HG03354 (cell line): Measurements from ENCODE around the gene ADAMTSL3.
"Not testable (repeated sequence)": the region's sequence is repeated elsewhere in the genome, so short reads cannot be mapped to it uniquely, and the experiment has no call there.

ENCODE experiments used
- ATAC-seq: cut with Tn5 transposase; IDR thresholded peaks from one replicate; pipeline ENCODE4 v1.9.1; 2021; ENCODE audit warnings: mild to moderate bottlenecking; ENCODE audit not compliant: unreplicated experiment, poor library complexity, severe bottlenecking

ADAMTSL3 gene

DNA sequence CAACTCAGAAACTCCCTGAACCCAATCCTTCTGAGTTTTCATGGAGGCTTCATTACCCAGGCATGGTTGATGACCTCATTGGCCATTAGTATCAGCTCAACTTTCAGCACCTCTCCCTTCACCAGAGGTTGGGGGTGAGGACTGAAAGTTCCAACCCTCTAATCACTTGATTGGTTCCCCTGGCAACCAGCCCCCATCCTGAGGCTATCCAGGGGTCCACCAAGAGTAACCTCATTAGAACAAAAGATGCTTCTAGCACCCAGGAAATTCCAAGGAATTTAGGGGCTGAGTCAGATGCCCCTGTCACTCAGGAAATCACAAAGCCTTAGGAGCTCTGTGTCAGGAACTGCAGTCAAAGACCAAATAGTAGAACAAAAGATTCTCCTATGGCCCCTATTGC is 43.8 kb downstream of the ADAMTSL3 start:
- no peak for ATAC-seq

DNA sequence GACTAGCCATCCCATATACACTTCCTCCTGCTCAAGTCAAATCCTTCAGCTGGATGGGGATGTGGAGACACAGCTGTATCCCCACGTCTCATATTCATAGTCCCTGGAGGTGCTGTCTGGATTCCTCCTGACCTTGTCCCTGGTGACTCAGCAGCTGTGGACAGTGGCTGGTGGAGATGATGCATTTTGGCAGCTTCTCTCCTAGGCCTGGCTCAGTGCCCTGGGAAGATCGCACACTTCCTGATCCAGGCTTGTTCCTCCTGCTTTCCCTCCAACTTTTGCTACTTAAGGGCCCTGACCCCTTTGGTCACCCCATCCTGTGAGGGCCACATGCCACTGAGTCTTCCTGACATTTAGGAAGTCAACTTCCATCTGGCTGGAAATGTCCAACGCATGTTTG is 44.4 kb downstream of the ADAMTSL3 start:
- ATAC-seq = no peak

DNA sequence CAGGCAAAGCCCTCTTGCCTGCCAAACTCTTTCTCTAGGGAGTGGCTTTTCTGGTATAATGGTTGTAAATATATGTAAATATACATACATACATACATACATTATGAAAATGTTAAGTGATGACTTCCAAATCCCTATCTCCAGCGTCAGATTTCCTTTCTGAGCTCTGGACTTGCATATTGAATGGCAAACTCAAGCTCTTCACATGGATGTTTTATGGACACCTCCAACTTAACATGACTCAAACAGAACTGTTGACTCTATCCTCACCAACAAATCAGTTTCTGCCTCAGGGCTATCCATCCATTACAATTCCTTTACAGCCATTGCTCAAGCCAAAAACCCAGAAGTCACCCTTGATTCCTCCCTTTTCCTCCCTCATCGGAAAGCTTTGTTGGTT is 45.1 kb downstream of the ADAMTSL3 start:
- no peak for ATAC-seq

DNA sequence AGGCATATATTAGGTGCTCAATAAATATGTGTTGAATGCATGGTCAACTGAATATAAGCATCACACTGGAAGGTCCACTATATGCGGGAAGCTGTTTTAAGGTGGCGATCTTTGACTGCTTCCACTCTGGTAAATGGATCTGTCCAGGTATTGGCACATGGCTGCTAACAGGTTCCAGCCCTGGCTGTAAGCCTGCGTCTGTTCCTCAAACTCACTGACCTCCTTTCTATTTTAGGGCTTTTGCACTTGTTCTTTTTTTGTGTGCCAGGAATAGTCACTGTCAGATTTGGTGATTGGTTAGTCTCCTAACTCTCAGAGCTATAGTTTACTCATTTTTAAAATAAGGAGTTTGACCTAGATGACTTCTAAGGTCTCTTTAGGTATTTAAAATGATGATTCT is 46.2 kb downstream of the ADAMTSL3 start:
- ATAC-seq = no peak

DNA sequence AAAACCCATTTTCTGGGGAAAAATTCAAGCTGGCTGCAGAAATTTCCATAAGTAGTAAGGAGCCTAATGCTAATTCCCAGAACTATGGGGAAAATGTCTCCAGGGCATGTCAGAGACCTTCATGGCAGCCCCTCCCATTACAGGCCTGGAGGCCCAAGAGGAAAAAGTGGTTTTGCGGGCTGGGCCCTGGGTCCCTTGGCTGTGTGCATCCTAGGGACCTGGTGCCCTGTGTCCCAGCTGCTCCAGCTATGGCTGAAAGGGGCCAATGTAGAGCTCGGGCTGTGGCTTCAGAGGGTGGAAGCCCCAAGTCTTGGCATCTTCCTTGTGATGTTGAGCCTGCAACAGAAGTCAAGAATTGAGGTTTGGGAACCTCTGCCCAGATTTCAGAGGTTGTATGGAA is 48.4 kb downstream of the ADAMTSL3 start:
- not testable (repeated sequence) for ATAC-seq

DNA sequence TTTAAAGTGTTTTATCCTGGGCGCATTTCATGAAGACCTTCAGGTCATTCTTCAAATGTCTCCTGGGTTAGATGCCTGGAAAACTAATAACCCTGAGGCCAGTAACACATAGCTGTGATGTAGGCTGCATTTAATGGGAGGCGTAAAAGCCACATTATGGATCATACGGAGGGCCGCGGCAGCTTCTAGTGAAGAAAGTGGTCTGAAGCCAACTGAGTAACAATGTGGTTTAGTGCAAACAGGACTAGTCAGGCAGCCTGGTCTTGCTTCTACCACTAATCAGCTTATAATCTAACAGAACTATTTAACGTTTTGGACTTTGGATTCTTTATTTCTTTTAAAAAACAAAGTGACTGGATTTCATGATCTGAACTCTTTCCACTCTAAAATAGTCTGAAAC is 54.4 kb downstream of the ADAMTSL3 start:
- no peak for ATAC-seq

DNA sequence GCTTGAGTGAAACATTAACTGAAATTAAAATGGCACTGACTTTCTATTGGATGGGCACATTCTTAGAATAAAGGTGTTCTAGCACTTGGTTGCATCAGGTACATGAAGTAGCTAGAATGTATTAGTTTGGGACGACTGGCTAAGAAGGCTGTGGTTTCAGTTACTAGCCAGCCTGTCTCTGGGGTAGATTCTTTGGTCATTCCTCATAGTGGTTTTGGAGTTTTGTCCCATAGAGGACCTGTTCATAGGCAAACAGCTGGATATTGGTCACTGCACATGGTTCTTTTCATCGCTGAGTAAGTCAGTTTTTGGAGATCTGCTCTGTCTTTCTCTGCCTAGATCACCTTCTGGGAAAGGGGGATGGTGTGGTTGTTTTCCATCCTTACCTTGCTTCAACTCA is 55.3 kb downstream of the ADAMTSL3 start:
- no peak for ATAC-seq

DNA sequence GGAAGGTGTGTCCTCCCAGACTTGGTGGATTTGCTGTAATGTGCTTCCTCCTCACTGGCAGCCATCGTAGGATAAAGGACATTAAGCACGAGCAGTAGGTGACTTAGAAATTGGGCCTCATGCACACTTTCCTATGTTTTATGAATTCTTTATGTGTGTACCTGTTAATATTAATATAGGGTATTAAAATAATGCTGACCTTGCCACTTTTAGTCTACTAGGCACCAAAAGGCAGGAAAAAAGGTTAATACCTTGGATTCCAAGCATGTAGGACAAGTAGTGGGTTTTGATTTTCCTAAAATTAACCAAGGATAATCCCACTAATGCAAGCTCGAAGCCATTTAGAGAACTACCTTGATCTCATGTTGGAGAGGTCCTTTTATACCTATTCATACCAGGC is 55.9 kb downstream of the ADAMTSL3 start:
- no peak for ATAC-seq

DNA sequence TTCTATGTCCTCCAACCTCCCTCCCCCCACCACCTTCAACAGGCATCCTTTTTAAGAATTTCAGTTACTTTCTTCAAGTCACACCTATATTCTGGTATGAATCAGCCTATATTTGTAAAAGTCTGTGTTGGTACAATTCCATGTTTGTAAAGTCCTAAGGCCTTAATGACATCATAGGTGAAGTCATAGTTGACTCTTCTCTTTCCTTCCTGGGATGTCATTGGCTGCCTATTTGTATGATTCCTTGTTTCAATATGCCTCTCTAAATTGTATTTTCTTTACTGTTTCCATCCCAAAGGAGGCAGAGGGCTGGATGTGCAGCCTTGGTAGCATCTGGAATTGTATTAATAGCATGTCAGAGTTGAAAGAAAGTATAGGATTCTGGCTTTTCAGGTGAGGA is 56.5 kb downstream of the ADAMTSL3 start:
- no peak for ATAC-seq

DNA sequence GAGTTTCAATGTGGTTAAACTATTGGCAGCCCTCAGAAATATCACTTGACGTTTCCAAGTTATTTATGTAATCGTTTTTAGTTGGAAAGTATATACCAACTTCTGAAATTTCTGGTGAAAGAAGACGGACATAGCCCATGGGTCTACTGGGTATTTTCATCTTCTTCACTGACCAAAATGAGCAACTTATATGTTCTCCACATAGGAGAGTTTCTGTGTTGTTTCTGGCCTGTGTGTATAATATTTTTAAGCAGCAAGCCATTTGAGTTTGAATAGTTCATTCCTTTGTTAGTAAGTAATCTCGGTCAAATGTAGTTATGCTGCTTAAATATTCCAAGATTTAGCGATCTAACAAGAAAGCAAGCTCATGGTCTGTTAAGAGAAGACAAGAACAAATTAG is 57.3 kb downstream of the ADAMTSL3 start:
- no peak for ATAC-seq

DNA sequence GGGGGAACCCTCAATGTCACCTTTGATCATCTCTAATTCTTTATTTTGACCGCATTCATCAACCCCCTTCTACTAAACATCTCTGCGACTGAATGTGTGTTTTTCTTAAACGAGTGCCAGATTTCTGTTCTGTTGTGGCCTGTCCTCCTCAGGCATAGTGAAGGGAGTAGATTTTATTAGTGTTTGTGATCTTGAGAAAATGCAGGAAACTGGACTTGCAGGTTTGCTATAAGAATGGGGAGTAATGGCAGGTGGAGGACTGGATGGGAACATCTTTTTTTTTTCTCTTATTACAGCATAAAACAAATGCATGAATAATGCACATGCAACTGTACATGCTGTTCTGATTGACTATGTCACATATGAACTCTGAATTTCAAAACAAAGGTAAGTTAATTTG is 59.3 kb downstream of the ADAMTSL3 start:
- no peak for ATAC-seq

DNA sequence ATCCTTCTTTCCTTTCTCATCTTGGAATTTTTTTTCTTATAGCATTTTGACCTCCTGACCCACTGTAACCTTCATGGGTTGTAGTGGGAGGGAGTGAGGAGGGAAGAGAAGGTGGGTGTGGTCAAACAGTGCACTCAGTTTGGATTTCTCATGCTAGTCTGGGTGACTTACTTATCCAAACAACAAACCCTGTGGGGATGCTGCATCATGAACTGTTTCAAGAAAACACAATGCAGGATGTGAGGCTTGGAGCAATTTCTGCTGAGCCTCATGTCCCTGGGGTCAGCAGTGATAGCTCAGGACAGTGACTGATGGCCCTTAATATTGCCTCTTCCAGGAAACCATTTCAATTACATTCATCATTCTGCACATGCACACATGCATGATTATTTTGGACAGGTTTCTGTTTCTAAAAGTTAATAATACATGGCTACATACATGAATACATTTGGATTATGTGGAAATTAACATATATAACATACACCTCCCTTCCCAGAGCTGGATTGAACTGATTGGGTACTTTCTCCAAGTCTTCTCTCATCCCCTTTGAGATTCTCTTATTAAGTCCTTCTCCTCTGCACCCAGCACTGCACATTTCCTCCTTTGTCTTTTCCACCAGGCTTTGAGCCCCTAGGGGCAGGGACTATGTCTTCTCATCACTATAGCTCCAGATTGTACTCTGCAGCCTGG is 61.2 kb downstream of the ADAMTSL3 start:
- ATAC-seq = no peak

DNA sequence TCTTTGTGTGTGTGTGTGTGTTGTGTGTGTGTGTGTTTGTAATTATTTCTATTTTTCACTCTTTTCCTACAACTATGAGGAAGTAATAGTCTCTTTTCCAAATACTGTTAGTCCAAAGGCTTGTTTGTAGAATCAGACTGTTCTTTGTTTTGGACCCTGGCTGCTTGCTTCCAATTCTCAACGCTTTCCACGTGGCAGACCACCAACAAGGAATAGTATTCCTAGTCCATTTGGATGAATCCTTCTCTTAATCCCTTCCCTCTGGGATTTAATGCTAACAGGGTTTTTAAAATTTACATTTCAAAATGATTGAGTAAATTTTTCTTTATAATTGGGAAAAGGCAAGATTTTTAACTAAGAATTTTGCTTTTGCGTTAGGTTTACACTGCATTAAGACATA is 62.7 kb downstream of the ADAMTSL3 start:
- ATAC-seq = no peak

DNA sequence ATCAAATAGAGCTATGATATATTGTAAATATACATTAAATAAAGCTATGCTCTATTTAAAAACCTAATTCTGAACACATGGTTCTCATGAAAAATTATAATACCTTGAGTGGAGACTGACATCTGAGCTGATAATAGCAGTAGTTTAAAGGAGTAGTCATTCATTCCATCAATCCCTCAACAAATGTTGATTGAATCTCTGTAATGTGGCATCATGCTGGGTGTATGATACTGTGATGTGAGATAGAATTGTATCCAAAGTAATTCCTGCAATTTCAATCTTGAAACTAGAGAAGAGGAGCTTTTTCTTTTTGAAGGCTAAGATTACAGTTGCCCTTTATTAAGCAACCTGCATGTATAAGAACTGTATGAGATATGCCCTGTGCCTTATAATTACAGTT is 63.1 kb downstream of the ADAMTSL3 start:
- ATAC-seq = no peak

DNA sequence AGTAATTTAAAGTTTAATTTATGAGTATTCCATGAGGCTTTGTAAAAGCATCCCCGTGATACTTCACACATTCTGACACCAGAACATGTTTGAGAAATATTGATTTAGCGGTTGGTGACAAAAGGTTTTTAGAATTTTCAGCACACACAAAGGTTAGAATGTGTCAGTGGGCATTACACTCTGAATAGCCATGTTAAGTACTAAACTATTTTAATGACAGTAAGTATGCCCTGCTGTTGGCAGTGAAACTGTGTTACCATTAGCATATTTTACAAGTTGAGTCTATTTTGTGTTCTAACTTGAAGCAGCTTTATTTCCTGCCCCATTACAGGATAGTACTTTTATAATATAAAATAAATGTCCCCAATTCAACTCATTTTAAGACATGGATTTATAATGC is 66.5 kb downstream of the ADAMTSL3 start:
- ATAC-seq = no peak

DNA sequence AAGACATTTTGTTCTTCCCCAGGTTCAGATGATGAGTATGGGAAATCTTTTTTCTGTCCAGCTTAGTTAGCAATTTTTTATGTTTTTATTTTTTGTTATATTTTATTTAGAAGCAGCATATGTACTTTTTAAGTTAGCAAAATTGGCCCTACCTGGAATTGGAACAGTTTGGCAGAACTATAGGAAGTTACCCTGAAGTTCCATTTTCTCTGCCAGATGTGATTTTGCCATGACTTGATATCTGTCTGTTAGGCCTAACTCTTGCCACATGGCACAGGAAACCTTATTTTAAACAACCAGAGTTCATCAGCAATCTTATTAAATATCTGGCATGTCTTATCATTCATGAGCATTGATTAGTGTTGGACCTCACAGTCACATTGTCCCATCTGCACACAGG is 67.1 kb downstream of the ADAMTSL3 start:
- no peak for ATAC-seq

DNA sequence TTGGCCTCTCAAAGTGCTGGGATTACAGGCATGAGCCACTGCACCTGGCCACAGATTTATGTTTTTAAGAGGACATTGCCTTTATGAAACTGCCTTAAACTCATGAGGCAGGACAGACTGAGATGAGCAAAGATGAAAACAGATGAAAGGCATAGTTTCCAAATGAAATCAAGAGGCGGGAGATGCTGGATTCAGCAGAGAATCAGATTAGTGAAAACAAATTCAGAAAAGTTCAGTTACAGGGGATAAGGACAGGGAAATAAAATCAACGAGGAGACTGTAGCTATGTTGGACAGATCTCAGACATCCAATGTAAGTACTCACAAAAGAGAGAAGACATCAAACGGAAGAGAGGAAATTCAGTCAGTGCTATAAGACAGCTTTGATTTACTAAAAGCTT is 68.1 kb downstream of the ADAMTSL3 start:
- ATAC-seq = no peak

DNA sequence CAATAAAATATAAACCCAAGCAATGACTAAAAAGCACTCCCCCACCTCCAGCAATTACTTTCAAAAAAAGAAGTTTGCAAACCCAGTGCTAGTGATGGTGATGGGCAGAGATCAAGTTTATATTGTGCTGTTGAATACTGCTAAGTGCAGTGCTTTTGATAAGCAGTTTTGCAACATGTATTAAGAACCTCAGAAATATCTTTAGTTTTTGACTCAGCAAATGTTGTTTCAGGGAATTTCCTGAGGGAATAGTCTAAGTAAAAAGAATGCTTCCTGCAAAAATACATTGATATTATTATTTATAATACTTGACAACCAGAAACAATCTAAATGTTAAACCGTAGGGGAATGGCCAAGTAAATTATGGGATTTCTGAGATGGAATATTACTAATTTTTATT is 69.3 kb downstream of the ADAMTSL3 start:
- ATAC-seq = no peak

DNA sequence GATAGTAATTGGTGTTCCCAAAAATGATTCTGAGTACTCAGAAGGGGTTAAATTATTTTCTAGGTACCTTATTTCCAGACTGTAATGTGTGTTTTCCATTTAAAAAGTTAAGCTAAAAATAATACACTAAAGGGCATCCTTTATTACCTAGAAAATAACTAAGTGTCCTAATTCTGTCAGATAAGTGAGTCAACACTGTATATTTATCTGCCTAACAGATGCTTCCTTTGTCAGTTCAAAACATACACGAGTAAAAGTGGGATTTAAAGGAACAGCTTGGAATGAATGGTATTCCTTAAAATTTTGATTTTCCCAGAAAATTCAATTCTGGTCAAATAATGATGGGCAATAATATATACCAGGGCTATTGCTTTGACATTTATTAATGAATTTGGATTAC is 78.3 kb downstream of the ADAMTSL3 start:
- ATAC-seq = no peak

DNA sequence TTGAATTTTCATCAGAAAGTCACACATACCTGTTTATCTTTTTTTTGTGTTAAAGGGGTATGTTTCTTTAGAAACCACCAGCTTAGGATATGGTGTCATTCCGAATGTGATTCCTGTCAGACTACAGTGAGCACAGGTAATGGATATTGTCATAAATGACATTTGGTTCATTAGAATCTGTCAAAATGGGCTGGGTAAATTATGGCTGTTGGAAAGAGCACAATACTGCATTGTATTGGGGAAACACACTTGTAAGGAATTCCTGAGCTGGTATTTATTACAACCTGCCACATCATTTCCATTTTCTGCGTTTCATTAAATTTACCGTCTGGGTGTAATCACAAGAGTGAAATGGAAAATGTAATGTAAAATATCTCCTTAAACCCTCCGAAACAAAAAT is 78.8 kb downstream of the ADAMTSL3 start:
- no peak for ATAC-seq

DNA sequence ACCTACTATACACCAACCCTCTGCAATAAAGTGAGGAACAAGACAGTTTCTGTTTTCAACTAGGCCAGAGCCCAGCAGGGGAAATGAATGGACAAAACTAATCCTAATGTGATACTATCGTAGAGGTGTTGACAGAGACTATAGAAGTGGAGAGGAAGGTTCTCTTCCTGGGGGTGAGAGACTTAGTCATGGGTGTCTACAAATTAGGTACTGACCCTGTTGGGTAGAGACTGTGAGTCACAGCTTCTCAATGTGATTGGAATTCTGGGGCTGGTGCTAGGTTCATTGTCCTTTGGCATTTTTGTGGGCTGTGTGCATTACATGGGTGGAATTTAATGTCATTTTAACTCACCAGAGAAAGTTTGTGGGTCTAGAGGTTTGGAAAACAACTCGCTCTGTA is 79.3 kb downstream of the ADAMTSL3 start:
- no peak for ATAC-seq

DNA sequence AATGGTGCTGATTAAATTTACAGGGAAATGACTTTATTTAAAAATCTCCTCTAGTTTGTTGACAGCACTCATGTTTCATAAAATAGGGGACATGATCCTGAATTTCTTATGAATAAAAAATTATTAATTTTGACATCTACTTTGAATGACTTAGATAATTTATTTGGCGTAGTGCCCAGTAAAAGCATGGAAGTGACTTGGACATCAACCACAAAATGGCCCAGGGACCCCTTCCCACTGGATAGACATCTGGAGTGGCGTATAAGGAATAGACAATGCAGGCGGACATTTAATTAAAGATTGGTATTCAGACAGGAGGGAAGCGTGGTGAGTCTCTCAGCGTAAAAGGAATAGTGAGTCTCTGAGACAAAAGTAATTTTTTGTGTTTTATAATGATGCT is 79.8 kb downstream of the ADAMTSL3 start:
- no peak for ATAC-seq
